ENCODE measurements around the gene CD96.
A peak's percentile ranks its signal among the peaks of the same experiment; 100 is the strongest.

The CD96 gene

GRCh38 chr3:111662907-111663306 lies 120.9 kb downstream of the CD96 start:
- TF ChIP-seq, protein P1, sequence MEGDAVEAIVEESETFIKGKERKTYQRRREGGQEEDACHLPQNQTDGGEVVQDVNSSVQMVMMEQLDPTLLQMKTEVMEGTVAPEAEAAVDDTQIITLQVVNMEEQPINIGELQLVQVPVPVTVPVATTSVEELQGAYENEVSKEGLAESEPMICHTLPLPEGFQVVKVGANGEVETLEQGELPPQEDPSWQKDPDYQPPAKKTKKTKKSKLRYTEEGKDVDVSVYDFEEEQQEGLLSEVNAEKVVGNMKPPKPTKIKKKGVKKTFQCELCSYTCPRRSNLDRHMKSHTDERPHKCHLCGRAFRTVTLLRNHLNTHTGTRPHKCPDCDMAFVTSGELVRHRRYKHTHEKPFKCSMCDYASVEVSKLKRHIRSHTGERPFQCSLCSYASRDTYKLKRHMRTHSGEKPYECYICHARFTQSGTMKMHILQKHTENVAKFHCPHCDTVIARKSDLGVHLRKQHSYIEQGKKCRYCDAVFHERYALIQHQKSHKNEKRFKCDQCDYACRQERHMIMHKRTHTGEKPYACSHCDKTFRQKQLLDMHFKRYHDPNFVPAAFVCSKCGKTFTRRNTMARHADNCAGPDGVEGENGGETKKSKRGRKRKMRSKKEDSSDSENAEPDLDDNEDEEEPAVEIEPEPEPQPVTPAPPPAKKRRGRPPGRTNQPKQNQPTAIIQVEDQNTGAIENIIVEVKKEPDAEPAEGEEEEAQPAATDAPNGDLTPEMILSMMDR (IDR thresholded peaks at IDR 0.05; ENCODE audit: poor library complexity, severe bottlenecking), result no peak
- no peak overlapping the region for H3K27ac ChIP-seq (ENCODE audit: poor library complexity, severe bottlenecking)
- no peaks in the 10 kb centered on the region for H3K36me3 ChIP-seq (ENCODE audit: low read depth)
- H3K4me3 ChIP-seq (ENCODE audit: severe bottlenecking), result no peak overlapping the region
- H3K4me1 ChIP-seq (ENCODE audit: insufficient read depth, poor library complexity, severe bottlenecking), result peaks cover 7% of the 10 kb centered on the region
- no peak for ATAC-seq (ENCODE audit: low read depth)
- no peak for DNase-seq (ENCODE audit: low spot score)
- H3K9me3 ChIP-seq (ENCODE audit: severe bottlenecking), result peaks cover 7% of the 10 kb centered on the region
- H3K27me3 ChIP-seq (ENCODE audit: insufficient read depth, poor library complexity, severe bottlenecking), result no peaks in the 10 kb centered on the region

- Histone ChIP-seq H3K36me3 (ENCODE audit: low read depth) (no peaks in the 10 kb centered on the region), H3K4me1 (ENCODE audit: insufficient read depth, poor library complexity, severe bottlenecking) (peaks cover 22% of the 10 kb centered on the region), H3K4me3 (ENCODE audit: severe bottlenecking) (no peak overlapping the region), H3K27ac (ENCODE audit: poor library complexity, severe bottlenecking) (peak overlapping the region; percentile 84), H3K9me3 (ENCODE audit: severe bottlenecking) (peaks cover 7% of the 10 kb centered on the region), H3K27me3 (ENCODE audit: insufficient read depth, poor library complexity, severe bottlenecking) (no peaks in the 10 kb centered on the region)
- DNase-seq (ENCODE audit: low spot score) (no peak), ATAC-seq (ENCODE audit: low read depth) (peak; percentile 42; the same call in 1 of the 3 replicates)
- TF ChIP-seq, protein P1 (IDR thresholded peaks at IDR 0.05; ENCODE audit: poor library complexity, severe bottlenecking), result no peak
Observed at GRCh38 chr3:111666041-111666735, 124.2 kb downstream of the CD96 start.

- TF ChIP-seq, protein P1 (IDR thresholded peaks at IDR 0.05; ENCODE audit: poor library complexity, severe bottlenecking), result no peak
- Histone ChIP-seq H3K4me1 (ENCODE audit: insufficient read depth, poor library complexity, severe bottlenecking) (peaks cover 22% of the 10 kb centered on the region), H3K36me3 (ENCODE audit: low read depth) (no peaks in the 10 kb centered on the region), H3K27ac (ENCODE audit: poor library complexity, severe bottlenecking) (peak overlapping the region; percentile 84), H3K27me3 (ENCODE audit: insufficient read depth, poor library complexity, severe bottlenecking) (no peaks in the 10 kb centered on the region), H3K9me3 (ENCODE audit: severe bottlenecking) (no peaks in the 10 kb centered on the region), H3K4me3 (ENCODE audit: severe bottlenecking) (no peak overlapping the region)
- DNase-seq (ENCODE audit: low spot score) (no peak), ATAC-seq (ENCODE audit: low read depth) (no peak)
Observed at GRCh38 chr3:111667170-111667569, 125.2 kb downstream of the CD96 start.

GRCh38 chr3:111667621-111668239 lies 125.7 kb downstream of the CD96 start:
- Histone ChIP-seq H3K4me1 (ENCODE audit: insufficient read depth, poor library complexity, severe bottlenecking) (peaks cover 22% of the 10 kb centered on the region), H3K9me3 (ENCODE audit: severe bottlenecking) (no peaks in the 10 kb centered on the region), H3K27ac (ENCODE audit: poor library complexity, severe bottlenecking) (peak overlapping the region; percentile 84), H3K4me3 (ENCODE audit: severe bottlenecking) (no peak overlapping the region), H3K36me3 (ENCODE audit: low read depth) (no peaks in the 10 kb centered on the region), H3K27me3 (ENCODE audit: insufficient read depth, poor library complexity, severe bottlenecking) (no peaks in the 10 kb centered on the region)
- DNase-seq (ENCODE audit: low spot score) (no peak), ATAC-seq (ENCODE audit: low read depth) (no peak)
- TF ChIP-seq, protein P1 (IDR thresholded peaks at IDR 0.05; ENCODE audit: poor library complexity, severe bottlenecking), result no peak

DNA sequence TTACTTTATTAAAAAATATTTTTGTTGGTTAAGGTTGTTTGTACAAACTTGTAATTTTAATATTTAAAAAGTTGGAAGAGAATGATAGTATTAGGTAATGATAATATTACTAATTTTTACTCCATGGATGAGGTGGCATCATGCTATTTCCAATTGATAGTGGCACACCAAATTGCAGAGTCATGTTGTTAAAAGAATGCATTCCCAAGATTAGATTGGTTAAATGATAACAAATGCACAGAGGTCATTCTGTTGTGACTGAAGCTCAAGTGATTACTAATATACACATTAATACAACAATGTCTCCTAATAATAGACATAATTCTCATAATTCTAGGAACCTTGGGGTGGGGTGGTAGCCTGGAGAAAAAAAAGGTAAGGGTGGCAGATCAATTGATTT lies 126.3 kb downstream of the CD96 start:
- TF ChIP-seq, protein P1 (IDR thresholded peaks at IDR 0.05; ENCODE audit: poor library complexity, severe bottlenecking), result no peak
- Histone ChIP-seq H3K27ac (ENCODE audit: poor library complexity, severe bottlenecking) (peak overlapping the region; percentile 84), H3K36me3 (ENCODE audit: low read depth) (no peaks in the 10 kb centered on the region), H3K4me1 (ENCODE audit: insufficient read depth, poor library complexity, severe bottlenecking) (peaks cover 22% of the 10 kb centered on the region), H3K27me3 (ENCODE audit: insufficient read depth, poor library complexity, severe bottlenecking) (no peaks in the 10 kb centered on the region), H3K9me3 (ENCODE audit: severe bottlenecking) (no peaks in the 10 kb centered on the region), H3K4me3 (ENCODE audit: severe bottlenecking) (no peak overlapping the region)
- ATAC-seq (ENCODE audit: low read depth) (no peak), DNase-seq (ENCODE audit: low spot score) (no peak)
